ENCODE results near the gene NHEJ1. TPM values are rescaled to one million over a fixed set of nuclear protein-coding genes. Genes with fewer than 3 reads are reported as not detected.

NHEJ1 gene
- total and polyA plus RNA-seq, 2 of the 13 experiments (the other 11 are each of a cell fraction or from before 2014, with no cell fraction given), result 30.0 to 30.7 TPM

DNA sequence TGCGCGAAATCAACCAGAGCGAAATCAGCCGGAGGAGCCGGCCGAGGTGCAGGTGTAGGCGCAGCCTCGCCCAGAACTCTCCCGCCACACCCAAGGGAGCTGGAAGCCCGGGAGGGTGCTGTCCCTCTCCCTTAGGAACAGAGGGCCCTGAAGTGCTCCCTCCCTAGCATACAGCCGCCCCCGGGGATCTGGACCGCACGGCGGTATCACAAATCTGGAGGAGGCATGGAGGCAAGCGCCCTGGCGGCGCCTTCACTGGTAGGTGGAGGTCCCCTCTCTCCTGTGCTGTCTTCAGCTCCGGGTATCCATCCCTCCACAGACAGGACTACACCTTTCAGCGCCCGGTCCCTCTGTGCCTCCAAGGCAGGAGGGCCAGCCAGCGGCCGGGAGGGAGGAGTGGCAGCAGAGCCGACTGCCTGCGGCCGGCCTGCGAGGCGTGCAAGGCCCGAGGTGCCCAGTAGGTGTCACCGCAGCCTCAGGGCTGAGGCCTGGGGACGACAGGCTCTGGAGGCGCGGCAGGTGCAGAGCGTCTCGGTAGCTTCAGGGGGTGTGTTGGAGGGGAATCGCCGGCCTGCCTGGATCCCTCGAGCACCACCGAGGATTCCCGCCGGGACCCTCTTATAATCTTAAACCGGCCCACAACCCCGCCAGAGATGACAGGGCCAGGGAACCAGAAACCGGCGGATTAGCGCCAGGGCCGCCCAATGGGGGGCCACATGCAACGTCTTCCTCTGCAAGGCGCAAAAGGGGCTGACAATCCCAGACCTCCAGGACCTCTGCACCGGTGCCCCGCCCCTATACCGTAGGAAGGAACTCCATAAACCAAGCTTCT is 102.7 kb downstream of the NHEJ1 start (continued):
- TF ChIP-seq, protein P1, sequence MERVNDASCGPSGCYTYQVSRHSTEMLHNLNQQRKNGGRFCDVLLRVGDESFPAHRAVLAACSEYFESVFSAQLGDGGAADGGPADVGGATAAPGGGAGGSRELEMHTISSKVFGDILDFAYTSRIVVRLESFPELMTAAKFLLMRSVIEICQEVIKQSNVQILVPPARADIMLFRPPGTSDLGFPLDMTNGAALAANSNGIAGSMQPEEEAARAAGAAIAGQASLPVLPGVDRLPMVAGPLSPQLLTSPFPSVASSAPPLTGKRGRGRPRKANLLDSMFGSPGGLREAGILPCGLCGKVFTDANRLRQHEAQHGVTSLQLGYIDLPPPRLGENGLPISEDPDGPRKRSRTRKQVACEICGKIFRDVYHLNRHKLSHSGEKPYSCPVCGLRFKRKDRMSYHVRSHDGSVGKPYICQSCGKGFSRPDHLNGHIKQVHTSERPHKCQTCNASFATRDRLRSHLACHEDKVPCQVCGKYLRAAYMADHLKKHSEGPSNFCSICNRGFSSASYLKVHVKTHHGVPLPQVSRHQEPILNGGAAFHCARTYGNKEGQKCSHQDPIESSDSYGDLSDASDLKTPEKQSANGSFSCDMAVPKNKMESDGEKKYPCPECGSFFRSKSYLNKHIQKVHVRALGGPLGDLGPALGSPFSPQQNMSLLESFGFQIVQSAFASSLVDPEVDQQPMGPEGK (CRISPR knock-in tag; IDR thresholded peaks at IDR 0.05), result peak; percentile 63
- no peak for TF ChIP-seq MLLT10 (CRISPR knock-in tag; IDR thresholded peaks at IDR 0.05)
- TF ChIP-seq, protein P2, sequence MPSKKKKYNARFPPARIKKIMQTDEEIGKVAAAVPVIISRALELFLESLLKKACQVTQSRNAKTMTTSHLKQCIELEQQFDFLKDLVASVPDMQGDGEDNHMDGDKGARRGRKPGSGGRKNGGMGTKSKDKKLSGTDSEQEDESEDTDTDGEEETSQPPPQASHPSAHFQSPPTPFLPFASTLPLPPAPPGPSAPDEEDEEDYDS (CRISPR knock-in tag; IDR thresholded peaks at IDR 0.05), result 0 out of 2 replicates have a peak, but pooled peaks have one; percentile 25
- TF ChIP-seq, protein P3, sequence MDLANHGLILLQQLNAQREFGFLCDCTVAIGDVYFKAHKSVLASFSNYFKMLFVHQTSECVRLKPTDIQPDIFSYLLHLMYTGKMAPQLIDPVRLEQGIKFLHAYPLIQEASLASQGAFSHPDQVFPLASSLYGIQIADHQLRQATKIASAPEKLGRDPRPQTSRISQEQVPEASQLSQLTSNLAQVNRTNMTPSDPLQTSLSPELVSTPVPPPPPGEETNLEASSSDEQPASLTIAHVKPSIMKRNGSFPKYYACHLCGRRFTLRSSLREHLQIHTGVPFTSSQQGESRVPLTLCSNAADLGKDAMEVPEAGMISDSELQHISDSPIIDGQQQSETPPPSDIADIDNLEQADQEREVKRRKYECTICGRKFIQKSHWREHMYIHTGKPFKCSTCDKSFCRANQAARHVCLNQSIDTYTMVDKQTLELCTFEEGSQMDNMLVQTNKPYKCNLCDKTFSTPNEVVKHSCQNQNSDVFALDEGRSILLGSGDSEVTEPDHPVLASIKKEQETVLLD (CRISPR knock-in tag; IDR thresholded peaks at IDR 0.05; ENCODE audit: low read depth), result no peak
- no peak for TF ChIP-seq ZNF629 (CRISPR knock-in tag; conservative IDR thresholded peaks at IDR 0.05)
- no peak for TF ChIP-seq ZNF44 (CRISPR knock-in tag; IDR thresholded peaks at IDR 0.05)
- TF ChIP-seq ZEB1 (IDR thresholded peaks at IDR 0.05; ENCODE audit: insufficient replicate concordance, low read depth), result no peak
- TF ChIP-seq, protein P4, sequence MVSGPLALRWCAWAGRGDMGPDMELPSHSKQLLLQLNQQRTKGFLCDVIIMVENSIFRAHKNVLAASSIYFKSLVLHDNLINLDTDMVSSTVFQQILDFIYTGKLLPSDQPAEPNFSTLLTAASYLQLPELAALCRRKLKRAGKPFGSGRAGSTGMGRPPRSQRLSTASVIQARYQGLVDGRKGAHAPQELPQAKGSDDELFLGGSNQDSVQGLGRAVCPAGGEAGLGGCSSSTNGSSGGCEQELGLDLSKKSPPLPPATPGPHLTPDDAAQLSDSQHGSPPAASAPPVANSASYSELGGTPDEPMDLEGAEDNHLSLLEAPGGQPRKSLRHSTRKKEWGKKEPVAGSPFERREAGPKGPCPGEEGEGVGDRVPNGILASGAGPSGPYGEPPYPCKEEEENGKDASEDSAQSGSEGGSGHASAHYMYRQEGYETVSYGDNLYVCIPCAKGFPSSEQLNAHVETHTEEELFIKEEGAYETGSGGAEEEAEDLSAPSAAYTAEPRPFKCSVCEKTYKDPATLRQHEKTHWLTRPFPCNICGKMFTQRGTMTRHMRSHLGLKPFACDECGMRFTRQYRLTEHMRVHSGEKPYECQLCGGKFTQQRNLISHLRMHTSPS (CRISPR knock-in tag; IDR thresholded peaks at IDR 0.05; ENCODE audit: low read depth), result no peak
- 0 out of 2 replicates have a peak, but pooled peaks have one; percentile 14 for TF ChIP-seq NRL (CRISPR knock-in tag; IDR thresholded peaks at IDR 0.05; ENCODE audit: borderline replicate concordance)
- TF ChIP-seq, protein P5, sequence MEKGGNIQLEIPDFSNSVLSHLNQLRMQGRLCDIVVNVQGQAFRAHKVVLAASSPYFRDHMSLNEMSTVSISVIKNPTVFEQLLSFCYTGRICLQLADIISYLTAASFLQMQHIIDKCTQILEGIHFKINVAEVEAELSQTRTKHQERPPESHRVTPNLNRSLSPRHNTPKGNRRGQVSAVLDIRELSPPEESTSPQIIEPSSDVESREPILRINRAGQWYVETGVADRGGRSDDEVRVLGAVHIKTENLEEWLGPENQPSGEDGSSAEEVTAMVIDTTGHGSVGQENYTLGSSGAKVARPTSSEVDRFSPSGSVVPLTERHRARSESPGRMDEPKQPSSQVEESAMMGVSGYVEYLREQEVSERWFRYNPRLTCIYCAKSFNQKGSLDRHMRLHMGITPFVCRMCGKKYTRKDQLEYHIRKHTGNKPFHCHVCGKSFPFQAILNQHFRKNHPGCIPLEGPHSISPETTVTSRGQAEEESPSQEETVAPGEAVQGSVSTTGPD (CRISPR knock-in tag; IDR thresholded peaks at IDR 0.05), result no peak
- TF ChIP-seq, protein P6, sequence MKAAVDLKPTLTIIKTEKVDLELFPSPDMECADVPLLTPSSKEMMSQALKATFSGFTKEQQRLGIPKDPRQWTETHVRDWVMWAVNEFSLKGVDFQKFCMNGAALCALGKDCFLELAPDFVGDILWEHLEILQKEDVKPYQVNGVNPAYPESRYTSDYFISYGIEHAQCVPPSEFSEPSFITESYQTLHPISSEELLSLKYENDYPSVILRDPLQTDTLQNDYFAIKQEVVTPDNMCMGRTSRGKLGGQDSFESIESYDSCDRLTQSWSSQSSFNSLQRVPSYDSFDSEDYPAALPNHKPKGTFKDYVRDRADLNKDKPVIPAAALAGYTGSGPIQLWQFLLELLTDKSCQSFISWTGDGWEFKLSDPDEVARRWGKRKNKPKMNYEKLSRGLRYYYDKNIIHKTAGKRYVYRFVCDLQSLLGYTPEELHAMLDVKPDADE (CRISPR knock-in tag; IDR thresholded peaks at IDR 0.05), result no peak
- TF ChIP-seq ZNF326 (CRISPR knock-in tag; IDR thresholded peaks at IDR 0.05; ENCODE audit: borderline replicate concordance), result no peak
- TF ChIP-seq MAFG (CRISPR knock-in tag; IDR thresholded peaks at IDR 0.05), result no peak
- TF ChIP-seq NCOA5 (CRISPR knock-in tag; IDR thresholded peaks at IDR 0.05), result no peak
- TF ChIP-seq SOX5 (CRISPR knock-in tag; IDR thresholded peaks at IDR 0.05; ENCODE audit: borderline replicate concordance), result peak; percentile 62; the same call in 1 of the 2 replicates
- TF ChIP-seq TOPORS (CRISPR knock-in tag; IDR thresholded peaks at IDR 0.05), result peak; percentile 82; the same call in 1 of the 2 replicates

Measured in HepG2 (cell line).